GM18526 (cell line): ENCODE data around the gene TMEM198.

Experiments
- POLR2A ChIP-seq: IDR thresholded peaks from 3 replicates; pipeline ENCODE4 v1.6.1; 2011; ENCODE audit not compliant: insufficient read length; ENCODE audit errors: extremely low read depth

TMEM198 gene

GRCh38 chr2:219595256-219595655, 51.4 kb downstream of the TMEM198 start:
- TF ChIP-seq POLR2A = no peak

GRCh38 chr2:219596954-219597551, 53.2 kb downstream of the TMEM198 start:
- TF ChIP-seq POLR2A = no peak

- TF ChIP-seq POLR2A = peak; percentile 96
These were observed 53.9 kb downstream of the TMEM198 start, which contains the start of gene STK11IP for GRCh38 chr2:219597552-219598307. TSS of gene STK11IP (plus strand) at chr2:219597857. CDS start at chr2:219598120, 263 bp downstream.

- no peak for TF ChIP-seq POLR2A
These were observed 54.7 kb downstream of the TMEM198 start for GRCh38 chr2:219598308-219599078.
